ENCODE results near the gene UNC5A.

Gene UNC5A

GRCh38 chr5:176793736-176794135 lies 16.6 kb upstream of the UNC5A start:
- Histone ChIP-seq H3K27me3 (ENCODE audit: control insufficient read depth, insufficient read depth, low read length) (peaks cover 56% of the 10 kb centered on the region; the same call in 1 of the 2 replicates), H3K9me3 (ENCODE audit: control insufficient read depth, insufficient read depth, low read depth, low read length) (no peaks in the 10 kb centered on the region), H3K36me3 (ENCODE audit: control insufficient read depth, insufficient read depth, low read length) (no peaks in the 10 kb centered on the region), H3K4me3 (ENCODE audit: low read depth, low read length) (no peak overlapping the region), H3K4me1 (ENCODE audit: control insufficient read depth, insufficient read depth, low read length) (peaks cover 15% of the 10 kb centered on the region), H3K27ac (ENCODE audit: low read depth, low read length) (no peak overlapping the region), H3K9ac (ENCODE audit: low read length) (no peak overlapping the region)

GRCh38 chr5:176794509-176794908 lies 15.8 kb upstream of the UNC5A start:
- H3K27me3 ChIP-seq (ENCODE audit: control insufficient read depth, insufficient read depth, low read length): peaks cover 60% of the 10 kb centered on the region; the same call in 1 of the 2 replicates
- H3K9ac ChIP-seq (ENCODE audit: low read length): no peak overlapping the region

GRCh38 chr5:176796411-176796810 lies 13.9 kb upstream of the UNC5A start:
- Histone ChIP-seq H3K9ac (ENCODE audit: low read length) (no peak overlapping the region), H3K36me3 (ENCODE audit: control insufficient read depth, insufficient read depth, low read length) (no peaks in the 10 kb centered on the region), H3K4me3 (ENCODE audit: low read depth, low read length) (no peak overlapping the region), H3K27ac (ENCODE audit: low read depth, low read length) (no peak overlapping the region), H3K4me1 (ENCODE audit: control insufficient read depth, insufficient read depth, low read length) (no peaks in the 10 kb centered on the region; the same call in 1 of the 2 replicates), H3K9me3 (ENCODE audit: control insufficient read depth, insufficient read depth, low read depth, low read length) (no peaks in the 10 kb centered on the region), H3K27me3 (ENCODE audit: control insufficient read depth, insufficient read depth, low read length) (peaks cover 49% of the 10 kb centered on the region; the same call in 1 of the 2 replicates)

More at GRCh38 chr5:176794509-176794908, 15.8 kb upstream of the UNC5A start:
- Histone ChIP-seq H3K4me3 (ENCODE audit: low read depth, low read length) (no peak overlapping the region), H3K36me3 (ENCODE audit: control insufficient read depth, insufficient read depth, low read length) (no peaks in the 10 kb centered on the region), H3K4me1 (ENCODE audit: control insufficient read depth, insufficient read depth, low read length) (peaks cover 9% of the 10 kb centered on the region), H3K27ac (ENCODE audit: low read depth, low read length) (no peak overlapping the region), H3K9me3 (ENCODE audit: control insufficient read depth, insufficient read depth, low read depth, low read length) (no peaks in the 10 kb centered on the region)

GRCh38 chr5:176796970-176797369 lies 13.4 kb upstream of the UNC5A start:
- Histone ChIP-seq H3K4me3 (ENCODE audit: low read depth, low read length) (no peak overlapping the region), H3K36me3 (ENCODE audit: control insufficient read depth, insufficient read depth, low read length) (no peaks in the 10 kb centered on the region), H3K9ac (ENCODE audit: low read length) (no peak overlapping the region), H3K27ac (ENCODE audit: low read depth, low read length) (no peak overlapping the region), H3K9me3 (ENCODE audit: control insufficient read depth, insufficient read depth, low read depth, low read length) (no peaks in the 10 kb centered on the region), H3K4me1 (ENCODE audit: control insufficient read depth, insufficient read depth, low read length) (no peaks in the 10 kb centered on the region; the same call in 1 of the 2 replicates), H3K27me3 (ENCODE audit: control insufficient read depth, insufficient read depth, low read length) (peaks cover 49% of the 10 kb centered on the region; the same call in 1 of the 2 replicates)

GRCh38 chr5:176797456-176798050 lies 12.8 kb upstream of the UNC5A start:
- no peaks in the 10 kb centered on the region for H3K36me3 ChIP-seq (ENCODE audit: control insufficient read depth, insufficient read depth, low read length)
- no peaks in the 10 kb centered on the region; the same call in 1 of the 2 replicates for H3K4me1 ChIP-seq (ENCODE audit: control insufficient read depth, insufficient read depth, low read length)
- no peak overlapping the region for H3K4me3 ChIP-seq (ENCODE audit: low read depth, low read length)
- peaks cover 48% of the 10 kb centered on the region; the same call in 1 of the 2 replicates for H3K27me3 ChIP-seq (ENCODE audit: control insufficient read depth, insufficient read depth, low read length)
- no peaks in the 10 kb centered on the region for H3K9me3 ChIP-seq (ENCODE audit: control insufficient read depth, insufficient read depth, low read depth, low read length)
- H3K9ac ChIP-seq (ENCODE audit: low read length): no peak overlapping the region
- H3K27ac ChIP-seq (ENCODE audit: low read depth, low read length): no peak overlapping the region

- Histone ChIP-seq H3K27ac (ENCODE audit: low read depth, low read length) (no peak overlapping the region), H3K27me3 (ENCODE audit: control insufficient read depth, insufficient read depth, low read length) (peaks cover 48% of the 10 kb centered on the region; the same call in 1 of the 2 replicates), H3K4me1 (ENCODE audit: control insufficient read depth, insufficient read depth, low read length) (no peaks in the 10 kb centered on the region; the same call in 1 of the 2 replicates), H3K9ac (ENCODE audit: low read length) (no peak overlapping the region), H3K4me3 (ENCODE audit: low read depth, low read length) (no peak overlapping the region), H3K9me3 (ENCODE audit: control insufficient read depth, insufficient read depth, low read depth, low read length) (no peaks in the 10 kb centered on the region), H3K36me3 (ENCODE audit: control insufficient read depth, insufficient read depth, low read length) (no peaks in the 10 kb centered on the region)
These were observed 12.1 kb upstream of the UNC5A start for GRCh38 chr5:176798086-176798876.

- Histone ChIP-seq H3K27me3 (ENCODE audit: control insufficient read depth, insufficient read depth, low read length) (peaks cover 48% of the 10 kb centered on the region; the same call in 1 of the 2 replicates), H3K4me1 (ENCODE audit: control insufficient read depth, insufficient read depth, low read length) (no peaks in the 10 kb centered on the region), H3K27ac (ENCODE audit: low read depth, low read length) (no peak overlapping the region), H3K9me3 (ENCODE audit: control insufficient read depth, insufficient read depth, low read depth, low read length) (no peaks in the 10 kb centered on the region), H3K9ac (ENCODE audit: low read length) (no peak overlapping the region), H3K36me3 (ENCODE audit: control insufficient read depth, insufficient read depth, low read length) (no peaks in the 10 kb centered on the region), H3K4me3 (ENCODE audit: low read depth, low read length) (no peak overlapping the region)
These were observed 11.4 kb upstream of the UNC5A start for GRCh38 chr5:176798949-176799348.

GRCh38 chr5:176799488-176799887 lies 10.9 kb upstream of the UNC5A start:
- no peaks in the 10 kb centered on the region for H3K9me3 ChIP-seq (ENCODE audit: control insufficient read depth, insufficient read depth, low read depth, low read length)
- H3K27me3 ChIP-seq (ENCODE audit: control insufficient read depth, insufficient read depth, low read length): peaks cover 52% of the 10 kb centered on the region
- H3K27ac ChIP-seq (ENCODE audit: low read depth, low read length): no peak overlapping the region
- H3K4me1 ChIP-seq (ENCODE audit: control insufficient read depth, insufficient read depth, low read length): no peaks in the 10 kb centered on the region
- H3K4me3 ChIP-seq (ENCODE audit: low read depth, low read length): no peak overlapping the region
- H3K36me3 ChIP-seq (ENCODE audit: control insufficient read depth, insufficient read depth, low read length): no peaks in the 10 kb centered on the region
- no peak overlapping the region for H3K9ac ChIP-seq (ENCODE audit: low read length)

GRCh38 chr5:176800024-176800423 lies 10.3 kb upstream of the UNC5A start:
- Histone ChIP-seq H3K27me3 (ENCODE audit: control insufficient read depth, insufficient read depth, low read length) (peaks cover 54% of the 10 kb centered on the region), H3K27ac (ENCODE audit: low read depth, low read length) (no peak overlapping the region), H3K9me3 (ENCODE audit: control insufficient read depth, insufficient read depth, low read depth, low read length) (no peaks in the 10 kb centered on the region), H3K4me3 (ENCODE audit: low read depth, low read length) (no peak overlapping the region), H3K4me1 (ENCODE audit: control insufficient read depth, insufficient read depth, low read length) (no peaks in the 10 kb centered on the region), H3K9ac (ENCODE audit: low read length) (no peak overlapping the region), H3K36me3 (ENCODE audit: control insufficient read depth, insufficient read depth, low read length) (no peaks in the 10 kb centered on the region)

GRCh38 chr5:176802116-176802784 lies 8.1 kb upstream of the UNC5A start:
- Histone ChIP-seq H3K27me3 (ENCODE audit: control insufficient read depth, insufficient read depth, low read length) (peaks cover 57% of the 10 kb centered on the region), H3K4me3 (ENCODE audit: low read depth, low read length) (no peak overlapping the region), H3K27ac (ENCODE audit: low read depth, low read length) (no peak overlapping the region), H3K4me1 (ENCODE audit: control insufficient read depth, insufficient read depth, low read length) (no peaks in the 10 kb centered on the region), H3K9me3 (ENCODE audit: control insufficient read depth, insufficient read depth, low read depth, low read length) (no peaks in the 10 kb centered on the region), H3K36me3 (ENCODE audit: control insufficient read depth, insufficient read depth, low read length) (no peaks in the 10 kb centered on the region), H3K9ac (ENCODE audit: low read length) (no peak overlapping the region)
